HepG2 (cell line): ENCODE data around the gene CHADL. TPM values are rescaled to one million over a fixed set of nuclear protein-coding genes. Genes with fewer than 3 reads are reported as not detected.

Source experiments
- ARHGAP35 ChIP-seq: sonication (generic); formaldehyde crosslinking; IDR thresholded peaks from 2 replicates; pipeline ENCODE4 v1.9.0; 2022; ENCODE audit warnings: mild to moderate bottlenecking, inconsistent platforms, moderate library complexity, missing genetic modification reagents, borderline replicate concordance
- HMG20A ChIP-seq: IDR thresholded peaks from 2 replicates; pipeline ENCODE4 v1.6.1; 2016; ENCODE audit warnings: borderline replicate concordance
- KLF6 ChIP-seq: IDR thresholded peaks from 2 replicates; pipeline ENCODE4 v1.8.0; 2016; ENCODE audit warnings: missing biosample characterization, missing genetic modification reagents
- RXRB ChIP-seq: IDR thresholded peaks from 2 replicates; pipeline ENCODE4 v1.6.1; 2016; ENCODE audit warnings: borderline replicate concordance, missing genetic modification reagents, missing compliant biosample characterization
- ZNF235 ChIP-seq: sonication (generic); formaldehyde crosslinking; IDR thresholded peaks from 2 replicates; pipeline ENCODE4 v1.8.1; 2023; ENCODE audit warnings: mild to moderate bottlenecking, missing genetic modification reagents, borderline replicate concordance
- polyA plus RNA-seq, 8 experiments: library from polyadenylated mRNA; depleted of rRNA in 3 of 8; stranded (reverse) in 7 of 8; unstranded in 1 of 8; fragments of >200 nt; fragmentation: Illumina TruSeq in 4 of 8; extraction: Trizol in 4 of 8; gene quantifications; 2 replicates each; pipeline versions ENCODE4 v1.2.1 to v1.2.3, GENCODE V29; 2011 to 2016; ENCODE audit warnings: low read depth in 4 of 8, missing spikeins in 1 of 8, mixed read lengths in 1 of 8; ENCODE audit not compliant: insufficient read depth in 1 of 8
- total RNA-seq, 5 experiments: library from RNA; depleted of rRNA; stranded (reverse); fragments of >200 nt; fragmentation: Illumina TruSeq; extraction: Trizol; gene quantifications; 2 replicates each; pipeline ENCODE4 v1.2.3, GENCODE V29; 2016; ENCODE audit warnings: low read depth in 1 of 5
- TF ChIP-seq, protein P1 (sequence below): sonication (generic); formaldehyde crosslinking; IDR thresholded peaks from 2 replicates; pipeline ENCODE4 v1.8.0; 2022; ENCODE audit warnings: low read depth, missing genetic modification reagents
- TF ChIP-seq, protein P2 (sequence below): sonication (generic); formaldehyde crosslinking; IDR thresholded peaks from 2 replicates; pipeline ENCODE4 v1.5.0; 2020; ENCODE audit warnings: mild to moderate bottlenecking, missing genetic modification reagents, borderline replicate concordance
- TF ChIP-seq, protein P3 (sequence below): sonication (generic); formaldehyde crosslinking; IDR thresholded peaks from 2 replicates; pipeline ENCODE4 v1.4.0; 2020; ENCODE audit warnings: missing genetic modification reagents, borderline replicate concordance
- TF ChIP-seq, protein P4 (sequence below): sonication (generic); formaldehyde crosslinking; IDR thresholded peaks from 2 replicates; pipeline ENCODE4 v1.5.0; 2020; ENCODE audit warnings: mild to moderate bottlenecking, missing genetic modification reagents
- TF ChIP-seq, protein P5 (sequence below): sonication (generic); formaldehyde crosslinking; IDR thresholded peaks from 2 replicates; pipeline ENCODE4 v1.4.0; 2020; ENCODE audit warnings: missing genetic modification reagents, mild to moderate bottlenecking, borderline replicate concordance

The CHADL gene
- total and polyA plus RNA-seq, 2 of the 13 experiments (the other 11 are each of a cell fraction or from before 2014, with no cell fraction given) = 2.8 to 8.1 TPM

DNA sequence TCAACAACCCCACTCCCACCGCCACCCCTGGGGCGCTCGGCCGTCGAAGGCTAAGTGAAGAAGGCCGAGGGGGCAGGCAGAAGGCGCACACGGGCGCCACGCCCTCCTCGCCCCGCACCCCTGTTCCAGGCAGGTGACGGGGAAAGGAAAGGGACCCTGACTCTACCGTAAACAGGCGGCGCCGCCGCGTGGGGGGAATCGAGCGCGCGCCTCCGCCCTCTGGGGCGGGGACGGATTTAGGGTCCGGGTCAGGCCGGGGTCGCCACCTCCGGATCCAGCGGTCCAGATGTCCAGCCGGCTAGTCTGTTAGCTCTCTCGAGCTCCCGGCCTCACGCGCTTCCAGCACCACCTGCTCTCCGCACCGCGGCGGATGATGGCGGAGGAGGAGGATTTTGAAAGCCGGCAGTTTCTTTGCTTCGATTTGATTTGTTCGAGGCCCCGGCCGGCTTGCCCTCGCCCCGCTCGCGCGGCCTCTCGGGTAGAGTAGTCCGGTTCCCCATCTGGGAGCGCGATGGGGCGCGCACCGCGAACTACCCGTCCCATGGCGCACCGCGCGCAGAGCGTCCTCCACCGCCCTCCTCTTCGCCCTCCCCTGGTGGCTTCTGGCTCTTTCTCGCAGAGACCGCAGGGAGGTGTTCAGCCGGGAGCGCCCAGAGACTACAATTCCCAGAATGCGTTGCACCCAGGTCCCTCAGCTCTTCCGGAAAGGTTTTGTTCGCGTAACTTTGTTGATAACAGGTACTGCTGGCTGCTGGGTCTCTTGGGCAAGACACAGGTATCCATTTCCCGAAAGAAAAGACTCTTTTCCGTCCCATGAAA, 45.3 kb upstream of the CHADL start, which contains the start of gene RANGAP1 (continued):
- TF ChIP-seq, protein P1, sequence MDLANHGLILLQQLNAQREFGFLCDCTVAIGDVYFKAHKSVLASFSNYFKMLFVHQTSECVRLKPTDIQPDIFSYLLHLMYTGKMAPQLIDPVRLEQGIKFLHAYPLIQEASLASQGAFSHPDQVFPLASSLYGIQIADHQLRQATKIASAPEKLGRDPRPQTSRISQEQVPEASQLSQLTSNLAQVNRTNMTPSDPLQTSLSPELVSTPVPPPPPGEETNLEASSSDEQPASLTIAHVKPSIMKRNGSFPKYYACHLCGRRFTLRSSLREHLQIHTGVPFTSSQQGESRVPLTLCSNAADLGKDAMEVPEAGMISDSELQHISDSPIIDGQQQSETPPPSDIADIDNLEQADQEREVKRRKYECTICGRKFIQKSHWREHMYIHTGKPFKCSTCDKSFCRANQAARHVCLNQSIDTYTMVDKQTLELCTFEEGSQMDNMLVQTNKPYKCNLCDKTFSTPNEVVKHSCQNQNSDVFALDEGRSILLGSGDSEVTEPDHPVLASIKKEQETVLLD (CRISPR knock-in tag) = peak; percentile 48; the same call in 1 of the 2 replicates
- TF ChIP-seq, protein P2, sequence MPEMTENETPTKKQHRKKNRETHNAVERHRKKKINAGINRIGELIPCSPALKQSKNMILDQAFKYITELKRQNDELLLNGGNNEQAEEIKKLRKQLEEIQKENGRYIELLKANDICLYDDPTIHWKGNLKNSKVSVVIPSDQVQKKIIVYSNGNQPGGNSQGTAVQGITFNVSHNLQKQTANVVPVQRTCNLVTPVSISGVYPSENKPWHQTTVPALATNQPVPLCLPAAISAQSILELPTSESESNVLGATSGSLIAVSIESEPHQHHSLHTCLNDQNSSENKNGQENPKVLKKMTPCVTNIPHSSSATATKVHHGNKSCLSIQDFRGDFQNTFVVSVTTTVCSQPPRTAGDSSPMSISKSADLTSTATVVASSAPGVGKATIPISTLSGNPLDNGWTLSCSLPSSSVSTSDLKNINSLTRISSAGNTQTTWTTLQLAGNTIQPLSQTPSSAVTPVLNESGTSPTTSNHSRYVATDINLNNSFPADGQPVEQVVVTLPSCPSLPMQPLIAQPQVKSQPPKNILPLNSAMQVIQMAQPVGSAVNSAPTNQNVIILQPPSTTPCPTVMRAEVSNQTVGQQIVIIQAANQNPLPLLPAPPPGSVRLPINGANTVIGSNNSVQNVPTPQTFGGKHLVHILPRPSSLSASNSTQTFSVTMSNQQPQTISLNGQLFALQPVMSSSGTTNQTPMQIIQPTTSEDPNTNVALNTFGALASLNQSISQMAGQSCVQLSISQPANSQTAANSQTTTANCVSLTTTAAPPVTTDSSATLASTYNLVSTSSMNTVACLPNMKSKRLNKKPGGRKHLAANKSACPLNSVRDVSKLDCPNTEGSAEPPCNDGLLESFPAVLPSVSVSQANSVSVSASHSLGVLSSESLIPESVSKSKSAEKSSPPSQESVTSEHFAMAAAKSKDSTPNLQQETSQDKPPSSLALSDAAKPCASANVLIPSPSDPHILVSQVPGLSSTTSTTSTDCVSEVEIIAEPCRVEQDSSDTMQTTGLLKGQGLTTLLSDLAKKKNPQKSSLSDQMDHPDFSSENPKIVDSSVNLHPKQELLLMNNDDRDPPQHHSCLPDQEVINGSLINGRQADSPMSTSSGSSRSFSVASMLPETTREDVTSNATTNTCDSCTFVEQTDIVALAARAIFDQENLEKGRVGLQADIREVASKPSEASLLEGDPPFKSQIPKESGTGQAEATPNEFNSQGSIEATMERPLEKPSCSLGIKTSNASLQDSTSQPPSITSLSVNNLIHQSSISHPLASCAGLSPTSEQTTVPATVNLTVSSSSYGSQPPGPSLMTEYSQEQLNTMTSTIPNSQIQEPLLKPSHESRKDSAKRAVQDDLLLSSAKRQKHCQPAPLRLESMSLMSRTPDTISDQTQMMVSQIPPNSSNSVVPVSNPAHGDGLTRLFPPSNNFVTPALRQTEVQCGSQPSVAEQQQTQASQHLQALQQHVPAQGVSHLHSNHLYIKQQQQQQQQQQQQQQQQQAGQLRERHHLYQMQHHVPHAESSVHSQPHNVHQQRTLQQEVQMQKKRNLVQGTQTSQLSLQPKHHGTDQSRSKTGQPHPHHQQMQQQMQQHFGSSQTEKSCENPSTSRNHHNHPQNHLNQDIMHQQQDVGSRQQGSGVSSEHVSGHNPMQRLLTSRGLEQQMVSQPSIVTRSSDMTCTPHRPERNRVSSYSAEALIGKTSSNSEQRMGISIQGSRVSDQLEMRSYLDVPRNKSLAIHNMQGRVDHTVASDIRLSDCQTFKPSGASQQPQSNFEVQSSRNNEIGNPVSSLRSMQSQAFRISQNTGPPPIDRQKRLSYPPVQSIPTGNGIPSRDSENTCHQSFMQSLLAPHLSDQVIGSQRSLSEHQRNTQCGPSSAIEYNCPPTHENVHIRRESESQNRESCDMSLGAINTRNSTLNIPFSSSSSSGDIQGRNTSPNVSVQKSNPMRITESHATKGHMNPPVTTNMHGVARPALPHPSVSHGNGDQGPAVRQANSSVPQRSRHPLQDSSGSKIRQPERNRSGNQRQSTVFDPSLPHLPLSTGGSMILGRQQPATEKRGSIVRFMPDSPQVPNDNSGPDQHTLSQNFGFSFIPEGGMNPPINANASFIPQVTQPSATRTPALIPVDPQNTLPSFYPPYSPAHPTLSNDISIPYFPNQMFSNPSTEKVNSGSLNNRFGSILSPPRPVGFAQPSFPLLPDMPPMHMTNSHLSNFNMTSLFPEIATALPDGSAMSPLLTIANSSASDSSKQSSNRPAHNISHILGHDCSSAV (CRISPR knock-in tag) = no peak
- TF ChIP-seq ZNF235 (CRISPR knock-in tag) (no peak), RXRB (CRISPR knock-in tag) (no peak), ARHGAP35 (CRISPR knock-in tag) (no peak), KLF6 (CRISPR knock-in tag) (no peak), HMG20A (CRISPR knock-in tag) (no peak)
- TF ChIP-seq, protein P3, sequence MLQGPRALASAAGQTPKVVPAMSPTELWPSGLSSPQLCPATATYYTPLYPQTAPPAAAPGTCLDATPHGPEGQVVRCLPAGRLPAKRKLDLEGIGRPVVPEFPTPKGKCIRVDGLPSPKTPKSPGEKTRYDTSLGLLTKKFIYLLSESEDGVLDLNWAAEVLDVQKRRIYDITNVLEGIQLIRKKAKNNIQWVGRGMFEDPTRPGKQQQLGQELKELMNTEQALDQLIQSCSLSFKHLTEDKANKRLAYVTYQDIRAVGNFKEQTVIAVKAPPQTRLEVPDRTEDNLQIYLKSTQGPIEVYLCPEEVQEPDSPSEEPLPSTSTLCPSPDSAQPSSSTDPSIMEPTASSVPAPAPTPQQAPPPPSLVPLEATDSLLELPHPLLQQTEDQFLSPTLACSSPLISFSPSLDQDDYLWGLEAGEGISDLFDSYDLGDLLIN (CRISPR knock-in tag) = peak; percentile 94; the same call in 1 of the 2 replicates
- TF ChIP-seq, protein P4, sequence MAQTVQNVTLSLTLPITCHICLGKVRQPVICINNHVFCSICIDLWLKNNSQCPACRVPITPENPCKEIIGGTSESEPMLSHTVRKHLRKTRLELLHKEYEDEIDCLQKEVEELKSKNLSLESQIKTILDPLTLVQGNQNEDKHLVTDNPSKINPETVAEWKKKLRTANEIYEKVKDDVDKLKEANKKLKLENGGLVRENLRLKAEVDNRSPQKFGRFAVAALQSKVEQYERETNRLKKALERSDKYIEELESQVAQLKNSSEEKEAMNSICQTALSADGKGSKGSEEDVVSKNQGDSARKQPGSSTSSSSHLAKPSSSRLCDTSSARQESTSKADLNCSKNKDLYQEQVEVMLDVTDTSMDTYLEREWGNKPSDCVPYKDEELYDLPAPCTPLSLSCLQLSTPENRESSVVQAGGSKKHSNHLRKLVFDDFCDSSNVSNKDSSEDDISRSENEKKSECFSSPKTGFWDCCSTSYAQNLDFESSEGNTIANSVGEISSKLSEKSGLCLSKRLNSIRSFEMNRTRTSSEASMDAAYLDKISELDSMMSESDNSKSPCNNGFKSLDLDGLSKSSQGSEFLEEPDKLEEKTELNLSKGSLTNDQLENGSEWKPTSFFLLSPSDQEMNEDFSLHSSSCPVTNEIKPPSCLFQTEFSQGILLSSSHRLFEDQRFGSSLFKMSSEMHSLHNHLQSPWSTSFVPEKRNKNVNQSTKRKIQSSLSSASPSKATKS (CRISPR knock-in tag) = no peak
- TF ChIP-seq, protein P5, sequence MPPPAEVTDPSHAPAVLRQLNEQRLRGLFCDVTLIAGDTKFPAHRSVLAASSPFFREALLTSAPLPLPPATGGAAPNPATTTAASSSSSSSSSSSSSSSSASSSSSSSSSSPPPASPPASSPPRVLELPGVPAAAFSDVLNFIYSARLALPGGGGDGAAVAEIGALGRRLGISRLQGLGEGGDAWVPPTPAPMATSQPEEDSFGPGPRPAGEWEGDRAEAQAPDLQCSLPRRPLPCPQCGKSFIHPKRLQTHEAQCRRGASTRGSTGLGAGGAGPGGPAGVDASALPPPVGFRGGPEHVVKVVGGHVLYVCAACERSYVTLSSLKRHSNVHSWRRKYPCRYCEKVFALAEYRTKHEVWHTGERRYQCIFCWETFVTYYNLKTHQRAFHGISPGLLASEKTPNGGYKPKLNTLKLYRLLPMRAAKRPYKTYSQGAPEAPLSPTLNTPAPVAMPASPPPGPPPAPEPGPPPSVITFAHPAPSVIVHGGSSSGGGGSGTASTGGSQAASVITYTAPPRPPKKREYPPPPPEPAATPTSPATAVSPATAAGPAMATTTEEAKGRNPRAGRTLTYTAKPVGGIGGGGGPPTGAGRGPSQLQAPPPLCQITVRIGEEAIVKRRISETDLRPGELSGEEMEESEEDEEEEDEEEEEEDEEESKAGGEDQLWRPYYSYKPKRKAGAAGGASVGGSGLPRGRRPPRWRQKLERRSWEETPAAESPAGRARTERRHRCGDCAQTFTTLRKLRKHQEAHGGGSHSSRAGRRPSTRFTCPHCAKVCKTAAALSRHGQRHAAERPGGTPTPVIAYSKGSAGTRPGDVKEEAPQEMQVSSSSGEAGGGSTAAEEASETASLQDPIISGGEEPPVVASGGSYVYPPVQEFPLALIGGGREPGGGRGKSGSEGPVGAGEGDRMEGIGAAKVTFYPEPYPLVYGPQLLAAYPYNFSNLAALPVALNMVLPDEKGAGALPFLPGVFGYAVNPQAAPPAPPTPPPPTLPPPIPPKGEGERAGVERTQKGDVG = 0 out of 2 replicates have a peak, but pooled peaks have one; percentile 26
